ENCODE data around the gene BCS1L. TPM values are rescaled to one million over a fixed set of nuclear protein-coding genes. Genes with fewer than 3 reads are reported as not detected.

BCS1L gene
- polyA plus RNA-seq, 6 donors from 2014 or later = 16.8 to 30.2 (median 23.0) TPM

DNA sequence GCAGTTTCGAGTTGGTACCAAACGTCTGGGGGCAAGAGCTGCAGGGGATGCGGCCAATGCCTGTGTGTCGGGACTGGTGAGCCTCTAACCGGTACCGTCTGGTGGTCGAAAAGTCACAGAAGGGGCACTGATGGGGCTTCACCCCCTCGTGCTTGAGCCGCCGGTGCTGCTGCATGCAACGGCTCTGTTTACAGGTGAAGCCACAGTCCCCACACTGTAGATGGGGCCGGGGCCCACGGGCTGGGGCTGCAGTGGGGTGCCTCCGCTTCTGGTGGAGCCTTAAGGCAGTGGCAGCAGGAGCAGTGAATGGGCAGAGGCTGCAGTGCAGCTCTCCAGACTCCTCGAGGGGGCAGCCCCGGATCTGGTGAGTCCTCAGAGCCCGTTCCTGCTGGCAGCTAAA lies 16.7 kb upstream of the BCS1L start:
- H3K27ac Mint-ChIP-seq = no peak overlapping the region
- ATAC-seq (ENCODE audit: low read depth in 2 of 2) = no peak
- DNase-seq = no peak
- no peaks in the 10 kb centered on the region for H3K9me3 Mint-ChIP-seq
- peaks cover 8 to 21% of the 10 kb centered on the region in 2 donors for H3K36me3 Mint-ChIP-seq
- H3K27me3 Mint-ChIP-seq = no peaks in the 10 kb centered on the region
- H3K4me3 Mint-ChIP-seq = peak overlapping the region in 1 of 8 donors; percentile 71
- no peaks in the 10 kb centered on the region for H3K4me1 Mint-ChIP-seq

DNA sequence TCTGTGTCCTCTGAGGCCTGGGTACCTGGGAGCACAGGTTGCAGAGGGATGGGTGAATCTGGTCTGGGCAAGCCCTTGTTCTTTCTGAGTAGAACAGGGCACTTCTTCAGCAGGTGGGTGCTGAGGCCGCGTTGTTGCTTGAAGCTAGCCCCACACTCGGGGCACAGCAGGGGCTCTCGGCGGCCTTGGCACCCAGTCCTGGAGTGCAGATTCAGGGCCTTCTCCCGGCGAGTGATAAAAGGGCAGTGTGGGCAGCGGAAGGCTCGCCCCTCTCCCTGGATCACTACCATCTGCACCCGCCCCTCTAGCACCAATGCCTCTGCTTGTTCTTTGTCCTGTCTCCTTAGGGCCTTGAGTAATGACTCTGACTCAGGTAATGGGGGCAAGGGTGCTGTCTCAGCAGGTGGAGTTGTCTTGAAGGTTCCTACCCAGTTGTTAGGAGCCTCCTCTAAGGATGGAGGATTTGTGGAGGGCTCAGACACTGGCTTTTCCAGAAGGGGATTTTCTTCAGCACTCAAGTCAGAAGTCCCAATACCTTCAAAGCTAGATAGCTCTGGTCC lies 15.7 kb upstream of the BCS1L start:
- Mint-ChIP-seq H3K4me3 (no peak overlapping the region), H3K9me3 (no peaks in the 10 kb centered on the region), H3K27me3 (no peaks in the 10 kb centered on the region), H3K27ac (no peak overlapping the region), H3K4me1 (peaks cover 3 to 7% (median 7%) of the 10 kb centered on the region in 3 donors), H3K36me3 (peaks cover 9 to 22% of the 10 kb centered on the region in 2 donors)
- DNase-seq (no peak), ATAC-seq (ENCODE audit: low read depth in 2 of 2) (no peak)

- no peak for DNase-seq
- Mint-ChIP-seq H3K4me1 (peaks cover 3 to 7% (median 7%) of the 10 kb centered on the region in 3 donors), H3K27me3 (no peaks in the 10 kb centered on the region), H3K9me3 (no peaks in the 10 kb centered on the region), H3K4me3 (no peak overlapping the region), H3K27ac (peak overlapping the region in 2 of 6 donors; percentile 46 to 88), H3K36me3 (peaks cover 9 to 23% of the 10 kb centered on the region in 2 donors)
- ATAC-seq (ENCODE audit: low read depth in 2 of 2) = no peak
These were observed 14.8 kb upstream of the BCS1L start for GRCh38 chr2:218644721-218645120.

GRCh38 chr2:218645126-218645525 lies 14.4 kb upstream of the BCS1L start:
- Mint-ChIP-seq H3K4me1 (peaks cover 3 to 7% (median 7%) of the 10 kb centered on the region in 3 donors), H3K27ac (peak overlapping the region in 1 of 6 donors; percentile 88), H3K9me3 (no peaks in the 10 kb centered on the region), H3K27me3 (no peaks in the 10 kb centered on the region), H3K36me3 (peaks cover 9 to 26% of the 10 kb centered on the region in 2 donors), H3K4me3 (no peak overlapping the region)
- DNase-seq (no peak), ATAC-seq (ENCODE audit: low read depth in 2 of 2) (no peak)

GRCh38 chr2:218648088-218648786 lies 11.2 kb upstream of the BCS1L start:
- DNase-seq (peak; percentile 38), ATAC-seq (ENCODE audit: low read depth in 2 of 2) (peak; percentile 59 to 78)
- no peak overlapping the region for H3K4me3 Mint-ChIP-seq
- peaks cover 3 to 12% (median 9%) of the 10 kb centered on the region in 3 donors for H3K4me1 Mint-ChIP-seq
- no peaks in the 10 kb centered on the region for H3K9me3 Mint-ChIP-seq
- peak overlapping the region in 2 of 6 donors; percentile 11 to 43 for H3K27ac Mint-ChIP-seq
- H3K36me3 Mint-ChIP-seq = peaks cover 9 to 31% of the 10 kb centered on the region in 2 donors
- H3K27me3 Mint-ChIP-seq = no peaks in the 10 kb centered on the region

GRCh38 chr2:218648787-218649100 lies 10.7 kb upstream of the BCS1L start:
- DNase-seq (no peak), ATAC-seq (ENCODE audit: low read depth in 2 of 2) (peak in 1 of 2 donors; percentile 3)
- H3K27me3 Mint-ChIP-seq = no peaks in the 10 kb centered on the region
- H3K4me3 Mint-ChIP-seq = no peak overlapping the region
- peaks cover 9 to 31% of the 10 kb centered on the region in 2 donors for H3K36me3 Mint-ChIP-seq
- no peaks in the 10 kb centered on the region for H3K9me3 Mint-ChIP-seq
- peak overlapping the region in 2 of 6 donors; percentile 11 to 43 for H3K27ac Mint-ChIP-seq
- H3K4me1 Mint-ChIP-seq = peaks cover 3 to 12% (median 9%) of the 10 kb centered on the region in 3 donors

GRCh38 chr2:218655751-218656150 lies 3.7 kb upstream of the BCS1L start:
- DNase-seq = no peak
- Mint-ChIP-seq H3K27ac (no peak overlapping the region), H3K9me3 (no peaks in the 10 kb centered on the region), H3K4me3 (no peak overlapping the region), H3K27me3 (no peaks in the 10 kb centered on the region), H3K36me3 (no peaks in the 10 kb centered on the region), H3K4me1 (peaks cover 31 to 42% (median 36%) of the 10 kb centered on the region in 3 donors)
- ATAC-seq (ENCODE audit: low read depth in 2 of 2) = no peak

- peak; percentile 17 to 20 for ATAC-seq (ENCODE audit: low read depth in 2 of 2)
- Mint-ChIP-seq H3K27me3 (no peaks in the 10 kb centered on the region), H3K4me1 (peaks cover 35 to 36% (median 36%) of the 10 kb centered on the region in 3 donors), H3K27ac (peak overlapping the region; percentile 73 to 97 (median 92)), H3K36me3 (peaks cover 5 to 11% of the 10 kb centered on the region in 2 donors), H3K9me3 (no peaks in the 10 kb centered on the region), H3K4me3 (peak overlapping the region; percentile 89 to 98 (median 98))
- peak; percentile 21 for DNase-seq
These were observed 719 bp upstream of the BCS1L start for GRCh38 chr2:218658671-218659257.

DNA sequence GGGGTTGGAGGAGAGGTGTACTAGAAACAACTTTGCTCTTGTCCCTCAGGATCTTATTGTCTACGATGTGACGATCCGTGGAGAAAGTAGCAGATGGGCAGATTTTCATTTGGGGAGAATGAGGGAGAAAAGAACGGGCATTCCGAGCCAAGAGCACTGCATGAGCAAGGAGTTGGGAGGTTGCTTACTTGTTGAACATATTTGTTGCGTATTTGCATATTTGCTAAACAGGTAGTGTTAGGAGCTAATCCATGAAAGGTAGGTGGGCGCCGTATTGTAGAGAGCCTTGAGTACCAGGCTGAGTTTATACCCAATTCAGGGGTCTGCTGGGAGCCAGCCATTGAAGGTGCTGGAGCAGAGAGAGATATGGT lies 490 bp downstream of the BCS1L start:
- no peak for DNase-seq
- Mint-ChIP-seq H3K9me3 (no peaks in the 10 kb centered on the region), H3K4me1 (peaks cover 35 to 37% (median 36%) of the 10 kb centered on the region in 3 donors), H3K27me3 (no peaks in the 10 kb centered on the region), H3K36me3 (peaks cover 11 to 20% of the 10 kb centered on the region in 2 donors), H3K27ac (peak overlapping the region in 5 of 6 donors; percentile 73 to 97 (median 90)), H3K4me3 (peak overlapping the region; percentile 89 to 98 (median 98))
- ATAC-seq (ENCODE audit: low read depth in 2 of 2) = no peak

- no peaks in the 10 kb centered on the region for H3K27me3 Mint-ChIP-seq
- peaks cover 29 to 33% (median 31%) of the 10 kb centered on the region in 3 donors for H3K4me1 Mint-ChIP-seq
- no peaks in the 10 kb centered on the region for H3K9me3 Mint-ChIP-seq
- H3K27ac Mint-ChIP-seq = no peak overlapping the region
- H3K4me3 Mint-ChIP-seq = peak overlapping the region in 2 of 8 donors; percentile 60 to 92
- peaks cover 24 to 37% of the 10 kb centered on the region in 2 donors for H3K36me3 Mint-ChIP-seq
- DNase-seq = no peak
- no peak for ATAC-seq (ENCODE audit: low read depth in 2 of 2)
These were observed 2.9 kb downstream of the BCS1L start for GRCh38 chr2:218662377-218662776.

GRCh38 chr2:218662827-218663226 lies 3.3 kb downstream of the BCS1L start:
- no peak overlapping the region for H3K27ac Mint-ChIP-seq
- H3K36me3 Mint-ChIP-seq = peaks cover 24 to 37% of the 10 kb centered on the region in 2 donors
- no peaks in the 10 kb centered on the region for H3K9me3 Mint-ChIP-seq
- peaks cover 26 to 29% (median 27%) of the 10 kb centered on the region in 3 donors for H3K4me1 Mint-ChIP-seq
- H3K4me3 Mint-ChIP-seq = peak overlapping the region in 2 of 8 donors; percentile 66 to 92
- ATAC-seq (ENCODE audit: low read depth in 2 of 2) (no peak), DNase-seq (no peak)
- H3K27me3 Mint-ChIP-seq = no peaks in the 10 kb centered on the region

DNA sequence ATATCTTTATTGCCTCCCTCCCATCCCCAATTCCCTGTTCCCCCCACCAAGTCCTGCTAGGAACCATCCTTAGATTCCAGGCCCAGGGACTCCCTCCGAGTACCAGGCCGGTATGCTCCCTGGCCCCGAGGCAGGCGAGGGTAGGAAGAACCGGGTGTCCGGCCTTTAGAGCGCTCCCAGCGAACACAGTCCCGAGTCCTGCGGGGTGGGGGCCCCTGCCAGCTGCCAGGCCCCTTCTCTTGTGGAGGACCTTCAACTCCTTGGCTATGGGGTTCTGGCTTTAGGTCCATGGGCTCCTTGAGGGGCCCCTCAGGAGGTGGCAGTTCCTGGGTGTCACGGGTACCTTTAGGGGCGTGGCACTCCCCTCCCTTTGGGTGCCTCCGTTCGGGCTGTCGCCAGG lies 4.4 kb downstream of the BCS1L start:
- H3K4me3 Mint-ChIP-seq = peak overlapping the region in 1 of 8 donors; percentile 92
- no peak overlapping the region for H3K27ac Mint-ChIP-seq
- no peak for ATAC-seq (ENCODE audit: low read depth in 2 of 2)
- peaks cover 15 to 22% (median 16%) of the 10 kb centered on the region in 3 donors for H3K4me1 Mint-ChIP-seq
- no peaks in the 10 kb centered on the region for H3K9me3 Mint-ChIP-seq
- peaks cover 24 to 37% of the 10 kb centered on the region in 2 donors for H3K36me3 Mint-ChIP-seq
- no peak for DNase-seq
- H3K27me3 Mint-ChIP-seq = no peaks in the 10 kb centered on the region

- H3K4me1 Mint-ChIP-seq = peaks cover 8 to 17% (median 9%) of the 10 kb centered on the region in 3 donors
- no peak for DNase-seq
- no peaks in the 10 kb centered on the region for H3K27me3 Mint-ChIP-seq
- H3K9me3 Mint-ChIP-seq = no peaks in the 10 kb centered on the region
- peaks cover 24 to 37% of the 10 kb centered on the region in 2 donors for H3K36me3 Mint-ChIP-seq
- H3K4me3 Mint-ChIP-seq = no peak overlapping the region
- peak overlapping the region in 1 of 6 donors; percentile 13 for H3K27ac Mint-ChIP-seq
- ATAC-seq (ENCODE audit: low read depth in 2 of 2) = no peak
These were observed 5.2 kb downstream of the BCS1L start for GRCh38 chr2:218664653-218665052.

All from naive B cell (primary cell).